IMR-90 (cell line): ENCODE measurements around the gene AFAP1L2. TPM values are rescaled to one million over a fixed set of nuclear protein-coding genes. Genes with fewer than 3 reads are reported as not detected.

Experiments used
- ATAC-seq: fragments of 200-7000 bp; cut with Tn5 transposase; 2 replicates; pipeline ENCODE4 v1.9.1; 2020; ENCODE audit warnings: low read depth, mild to moderate bottlenecking, moderate library complexity
- BruUV-seq: library from RNA; stranded (reverse); fragments of 400-500 nt; replicated peaks from 2 replicates; lab custom pipeline; 2021; lab: Mats Ljungman, UMichigan
- CTCF ChIA-PET: fragments of 300-600 bp; formaldehyde crosslinking; extraction: SDS; loops from one replicate; lab custom pipeline; 2021; ENCODE audit warnings: antibody characterized with exemption; lab: Yijun Ruan, JAX
- POLR2A ChIA-PET: fragments of 300-600 bp; sonication (Branson Sonifier 250); formaldehyde crosslinking; loops from one replicate; lab custom pipeline; 2022; ENCODE audit warnings: antibody characterized with exemption; ENCODE audit not compliant: unreplicated experiment; lab: Charles Lee
- DNase-seq: peaks from one replicate; pipeline ENCODE4 v3.0.0; 2013
- H2AFZ ChIP-seq: replicated peaks from 2 replicates; pipeline ENCODE3; 2013; ENCODE audit warnings: low read length, mild to moderate bottlenecking; ENCODE audit not compliant: poor library complexity
- H2AK5ac ChIP-seq: 2 replicates; pipeline ENCODE4 v1.6.1; 2013; ENCODE audit warnings: low read depth, low read length, inconsistent platforms
- H2AK9ac ChIP-seq: replicated peaks from 2 replicates; pipeline ENCODE3; 2013; ENCODE audit warnings: mild to moderate bottlenecking, low read depth, low read length, moderate library complexity; ENCODE audit not compliant: poor library complexity
- H2BK120ac ChIP-seq: 2 replicates; pipeline ENCODE4 v1.6.1; 2013; ENCODE audit warnings: low read depth, low read length, inconsistent platforms
- H2BK15ac ChIP-seq: 3 replicates; pipeline ENCODE4 v1.6.1; 2013; ENCODE audit warnings: low read depth, low read length, inconsistent platforms
- H2BK20ac ChIP-seq: 2 replicates; pipeline ENCODE4 v1.6.1; 2013; ENCODE audit warnings: low read depth, mild to moderate bottlenecking, inconsistent platforms, low read length, moderate library complexity
- H2BK5ac ChIP-seq: 2 replicates; pipeline ENCODE4 v1.6.1; 2013; ENCODE audit warnings: mild to moderate bottlenecking, low read depth, low read length, inconsistent platforms; ENCODE audit not compliant: poor library complexity, severe bottlenecking
- H3K14ac ChIP-seq: replicated peaks from 2 replicates; pipeline ENCODE4 v1.6.1; 2013; ENCODE audit warnings: low read depth, low read length, inconsistent platforms
- H3K18ac ChIP-seq: 2 replicates; pipeline ENCODE4 v1.6.1; 2013; ENCODE audit warnings: low read depth, low read length, control low read depth
- H3K23ac ChIP-seq: 2 replicates; pipeline ENCODE4 v1.6.1; 2013; ENCODE audit warnings: low read depth, low read length, inconsistent platforms
- H3K27ac ChIP-seq: 2 replicates; pipeline ENCODE4 v1.5.1; 2013; ENCODE audit warnings: mild to moderate bottlenecking, control low read depth, low read length; ENCODE audit not compliant: insufficient read depth
- H3K27me3 ChIP-seq: 2 replicates; pipeline ENCODE4 v1.6.1; 2013; ENCODE audit warnings: low read length; ENCODE audit not compliant: control insufficient read depth, insufficient read depth
- H3K36me3 ChIP-seq: 2 replicates; pipeline ENCODE4 v1.6.1; 2013; ENCODE audit warnings: low read length, mixed read lengths; ENCODE audit not compliant: control insufficient read depth, insufficient read depth
- H3K4ac ChIP-seq: 2 replicates; pipeline ENCODE4 v1.6.1; 2013; ENCODE audit warnings: low read depth, low read length, inconsistent platforms
- H3K4me1 ChIP-seq: 2 replicates; pipeline ENCODE4 v1.6.1; 2013; ENCODE audit warnings: low read length, mixed read lengths; ENCODE audit not compliant: control insufficient read depth, insufficient read depth
- H3K4me2 ChIP-seq: 2 replicates; pipeline ENCODE4 v1.6.1; 2013; ENCODE audit warnings: low read depth, mild to moderate bottlenecking, control low read depth, low read length, moderate library complexity
- H3K4me3 ChIP-seq: 2 replicates; pipeline ENCODE4 v1.5.1; 2013; ENCODE audit warnings: low read depth, mild to moderate bottlenecking, control low read depth, low read length, moderate library complexity; ENCODE audit not compliant: insufficient read depth
- H3K56ac ChIP-seq: 2 replicates; pipeline ENCODE4 v1.6.1; 2013; ENCODE audit warnings: low read length, inconsistent platforms; ENCODE audit not compliant: insufficient read depth; ENCODE audit errors: extremely low read depth
- H3K79me1 ChIP-seq, 2 experiments: 2 replicates each; pipeline ENCODE4 v1.6.1; 2013; ENCODE audit warnings: low read length in 2 of 2, inconsistent platforms in 1 of 2, low read depth in 1 of 2
- H3K9ac ChIP-seq: 2 replicates; pipeline ENCODE4 v1.6.1; 2013; ENCODE audit warnings: low read depth, low read length, control low read depth
- H3K9me1 ChIP-seq: 2 replicates; pipeline ENCODE4 v1.6.1; 2013; ENCODE audit warnings: low read length, inconsistent platforms; ENCODE audit not compliant: insufficient read depth
- H3K9me3 ChIP-seq: 2 replicates; pipeline ENCODE4 v1.6.1; 2013; ENCODE audit warnings: low read length; ENCODE audit not compliant: control insufficient read depth, insufficient read depth
- H4K20me1 ChIP-seq: 2 replicates; pipeline ENCODE4 v1.6.1; 2013; ENCODE audit warnings: low read length, inconsistent platforms; ENCODE audit not compliant: insufficient read depth
- H4K5ac ChIP-seq: 2 replicates; pipeline ENCODE4 v1.6.1; 2013; ENCODE audit warnings: mild to moderate bottlenecking, low read depth, low read length, control low read depth
- H4K8ac ChIP-seq, 2 experiments: 2 replicates each; pipeline ENCODE4 v1.6.1; 2013; ENCODE audit warnings: low read depth in 2 of 2, low read length in 2 of 2, control low read depth in 1 of 2, inconsistent platforms in 1 of 2
- H4K91ac ChIP-seq: 2 replicates; pipeline ENCODE4 v1.6.1; 2013; ENCODE audit warnings: low read depth, low read length, inconsistent platforms; ENCODE audit not compliant: insufficient read depth
- BHLHE40 ChIP-seq: fragments of 150-350 bp; IDR thresholded peaks from 2 replicates; pipeline ENCODE4 v1.6.1; 2016; ENCODE audit warnings: mild to moderate bottlenecking, low read depth, low read length
- CEBPB ChIP-seq: IDR thresholded peaks from 2 replicates; pipeline ENCODE4 v1.6.1; 2012; ENCODE audit warnings: low read depth, low read length, improper control_type of control experiment
- CHD1 ChIP-seq: IDR thresholded peaks from 2 replicates; pipeline ENCODE4 v1.6.1; 2012; ENCODE audit warnings: low read depth, low read length, improper control_type of control experiment
- CTCF ChIP-seq: conservative IDR thresholded peaks from 2 replicates; pipeline ENCODE4 v1.5.1; 2012; ENCODE audit warnings: mild to moderate bottlenecking, low read depth, low read length, improper control_type of control experiment
- ELK1 ChIP-seq: fragments of 150-350 bp; IDR thresholded peaks from 2 replicates; pipeline ENCODE4 v1.6.1; 2016; ENCODE audit warnings: low read depth, mild to moderate bottlenecking, low read length, moderate library complexity, borderline replicate concordance
- FOS ChIP-seq: fragments of 150-350 bp; IDR thresholded peaks from 2 replicates; pipeline ENCODE4 v1.6.1; 2016; ENCODE audit warnings: low read depth, low read length
- MAFK ChIP-seq: IDR thresholded peaks from 2 replicates; pipeline ENCODE4 v1.6.1; 2012; ENCODE audit warnings: low read depth, low read length, improper control_type of control experiment
- MAZ ChIP-seq: IDR thresholded peaks from 2 replicates; pipeline ENCODE4 v1.6.1; 2012; ENCODE audit warnings: low read depth, mild to moderate bottlenecking, low read length, improper control_type of control experiment, moderate library complexity, borderline replicate concordance
- NFE2L2 ChIP-seq: fragments of 150-350 bp; IDR thresholded peaks from 2 replicates; pipeline ENCODE4 v1.6.1; 2016; ENCODE audit warnings: low read depth, mild to moderate bottlenecking, low read length
- POLR2A ChIP-seq: IDR thresholded peaks from 2 replicates; pipeline ENCODE4 v1.6.1; 2012; ENCODE audit warnings: mild to moderate bottlenecking, low read depth, low read length
- RAD21 ChIP-seq: IDR thresholded peaks from 2 replicates; pipeline ENCODE4 v1.6.1; 2012; ENCODE audit warnings: low read length, improper control_type of control experiment
- RCOR1 ChIP-seq: IDR thresholded peaks from 2 replicates; pipeline ENCODE4 v1.6.1; 2012; ENCODE audit warnings: mild to moderate bottlenecking, low read length, improper control_type of control experiment; ENCODE audit not compliant: insufficient replicate concordance
- RFX5 ChIP-seq: IDR thresholded peaks from 2 replicates; pipeline ENCODE4 v1.8.0; 2012; ENCODE audit warnings: low read depth, mild to moderate bottlenecking, low read length, moderate library complexity
- SMC3 ChIP-seq: fragments of 150-350 bp; IDR thresholded peaks from 2 replicates; pipeline ENCODE4 v1.6.1; 2016; ENCODE audit warnings: low read depth, mild to moderate bottlenecking, antibody characterized with exemption, low read length, moderate library complexity
- USF2 ChIP-seq: fragments of 150-350 bp; IDR thresholded peaks from 2 replicates; pipeline ENCODE4 v1.6.1; 2017; ENCODE audit warnings: mild to moderate bottlenecking, antibody characterized with exemption, low read length, low read depth
- WGBS, 2 experiments: methylation state at CpG; one replicate each; pipeline versions ENCODE4 v1.1.5 to v1.1.7; 2013; ENCODE audit warnings: missing lambda C conversion rate in 2 of 2; ENCODE audit not compliant: insufficient read length in 1 of 2; ENCODE audit errors: extremely low coverage in 2 of 2; 5-methylcytosine and 5-hydroxymethylcytosine counted together
- dilution Hi-C: fragments of 300-500 bp; cut with HindIII; formaldehyde crosslinking; loops from one replicate; pipeline ENCODE4 v1.14.3; 2018; ENCODE audit warnings: low sequenced_read_pairs; ENCODE audit not compliant: unreplicated experiment
- in situ Hi-C: fragments of 300-500 bp; cut with MboI; formaldehyde crosslinking; loops from 3 replicates; pipeline ENCODE4 v1.14.3; 2019; ENCODE audit warnings: low sequenced_read_pairs, inconsistent platforms, mixed read lengths
- intact Hi-C: fragments of 100-400 bp; cut with micrococcal nuclease; formaldehyde crosslinking; loops from 2 replicates; pipeline ENCODE4 v1.10.0; 2022
- polyA plus RNA-seq, 3 experiments: library from polyadenylated mRNA; depleted of rRNA; stranded (reverse); fragments of >200 nt; gene quantifications; 2 replicates each; pipeline ENCODE4 v1.2.3, GENCODE V29; 2012; ENCODE audit warnings: low replicate concordance in 1 of 3
- total RNA-seq: library from RNA; depleted of rRNA; stranded (reverse); fragments of >200 nt; gene quantifications from 2 replicates; pipeline ENCODE4 v1.2.3, GENCODE V29; 2012

AFAP1L2 gene
- total and polyA plus RNA-seq, 2 of the 4 experiments (the other 2 are of a cell fraction): under 0.01 to 0.10 TPM

GRCh38 chr10:114307731-114308130 lies 96.6 kb downstream of the AFAP1L2 start:
- no peaks in the 10 kb centered on the region for H3K9me3 ChIP-seq
- H3K23ac ChIP-seq: no peak overlapping the region
- in situ Hi-C loops: loop anchor here (10.0 kb wide), 2 partner anchors 487 to 817 kb away; no protein-coding TSS in a partner anchor
- H3K4me1 ChIP-seq: peaks cover 13% of the 10 kb centered on the region
- no peak overlapping the region for H3K4me3 ChIP-seq
- no peak overlapping the region for H3K18ac ChIP-seq
- H3K9ac ChIP-seq: no peak overlapping the region
- no peak overlapping the region for H3K27ac ChIP-seq
- no peak overlapping the region for H3K56ac ChIP-seq
- H2BK20ac ChIP-seq: no peak overlapping the region
- TF ChIP-seq MAFK (no peak), ELK1 (no peak), RCOR1 (no peak), BHLHE40 (no peak), CTCF (no peak), CHD1 (no peak), CEBPB (no peak), RAD21 (no peak), RFX5 (no peak), NFE2L2 (no peak), MAZ (no peak), SMC3 (no peak), USF2 (no peak), FOS (no peak), POLR2A (no peak)
- ATAC-seq (no peak), DNase-seq (no peak)
- peaks cover 7% of the 10 kb centered on the region for H3K9me1 ChIP-seq
- dilution Hi-C loops: no loop called here
- H3K4ac ChIP-seq: no peak overlapping the region; the same call in 1 of the 2 replicates
- BruUV-seq: no TSS peak
- intact Hi-C loops: loop anchor here (10.0 kb wide), 1 partner anchor 327 kb away; no protein-coding TSS in a partner anchor
- 0 out of 2 replicates have a peak overlapping the region, but pooled peaks have one; percentile 49 for H2AK5ac ChIP-seq
- no peak overlapping the region for H2AFZ ChIP-seq
- no peaks in the 10 kb centered on the region for H3K79me1 ChIP-seq
- no peak overlapping the region for H4K8ac ChIP-seq
- peaks cover 4% of the 10 kb centered on the region; the same call in 1 of the 2 replicates for H4K20me1 ChIP-seq
- no peak overlapping the region for H2BK120ac ChIP-seq
- H3K27me3 ChIP-seq: peaks cover 8% of the 10 kb centered on the region; the same call in 1 of the 2 replicates
- 96% methylated on average over 5 of the region's 10 CpGs; no CpG with 5 or more reads in 1 of the 2 experiments for WGBS, 2 experiments
- no peaks in the 10 kb centered on the region for H3K36me3 ChIP-seq
- H2BK5ac ChIP-seq: no peak overlapping the region
- no peak overlapping the region for H4K5ac ChIP-seq
- no peak overlapping the region for H2AK9ac ChIP-seq
- ChIA-PET CTCF (interaction anchor here (1.4 kb wide), 1 partner anchor 15 kb away, joined by 3 read pairs; no protein-coding TSS in a partner anchor), POLR2A (no interaction called here)
- no peak overlapping the region for H4K91ac ChIP-seq
- H2BK15ac ChIP-seq: no peak overlapping the region
- H3K14ac ChIP-seq: no peak overlapping the region
- H3K4me2 ChIP-seq: no peak overlapping the region
